ENCODE results near the gene NCOR2. TPM values are rescaled to one million over a fixed set of nuclear protein-coding genes. Genes with fewer than 3 reads are reported as not detected.
A peak's percentile ranks its signal among the peaks of the same experiment; 100 is the strongest.

NCOR2 gene
- total RNA-seq, 1 donor from 2014 or later, result 132 TPM

DNA sequence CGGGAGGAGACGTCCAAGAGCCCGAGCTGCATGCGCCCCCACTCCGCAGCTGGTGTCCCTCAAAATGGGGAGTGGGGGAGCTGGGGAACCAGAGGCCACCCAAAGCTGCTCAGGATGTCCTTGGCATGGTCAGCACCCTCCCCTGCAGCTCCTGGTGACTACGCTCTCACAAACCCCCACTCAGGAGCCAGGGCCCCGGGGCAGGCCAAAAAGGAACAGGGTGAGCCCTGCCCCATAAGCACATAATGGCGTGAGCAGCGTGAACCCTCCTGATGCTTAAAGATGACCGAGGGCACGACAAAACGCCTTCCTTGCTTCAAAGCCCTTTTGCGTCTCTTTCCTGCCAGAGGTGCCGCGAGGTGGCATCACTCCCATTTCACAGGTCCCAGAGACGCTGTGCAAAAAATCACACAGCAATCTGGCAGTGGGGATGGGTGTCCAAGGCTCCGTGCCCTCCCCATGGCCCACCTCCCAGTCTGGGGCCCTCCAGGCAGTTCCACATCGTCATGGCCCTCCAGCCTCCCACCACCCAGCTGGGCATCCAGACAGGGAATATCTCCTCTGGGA, 13.5 kb downstream of the NCOR2 start:
- Mint-ChIP-seq H3K36me3 (ENCODE audit: low read depth, unreplicated experiment) (no peaks in the 10 kb centered on the region), H3K27me3 (ENCODE audit: unreplicated experiment) (peaks cover 4% of the 10 kb centered on the region), H3K4me3 (ENCODE audit: unreplicated experiment) (no peak overlapping the region), H3K9me3 (ENCODE audit: unreplicated experiment) (no peaks in the 10 kb centered on the region), H3K4me1 (ENCODE audit: unreplicated experiment) (peaks cover 16% of the 10 kb centered on the region), H3K27ac (ENCODE audit: unreplicated experiment) (no peak overlapping the region)
- TF ChIP-seq, protein P1, sequence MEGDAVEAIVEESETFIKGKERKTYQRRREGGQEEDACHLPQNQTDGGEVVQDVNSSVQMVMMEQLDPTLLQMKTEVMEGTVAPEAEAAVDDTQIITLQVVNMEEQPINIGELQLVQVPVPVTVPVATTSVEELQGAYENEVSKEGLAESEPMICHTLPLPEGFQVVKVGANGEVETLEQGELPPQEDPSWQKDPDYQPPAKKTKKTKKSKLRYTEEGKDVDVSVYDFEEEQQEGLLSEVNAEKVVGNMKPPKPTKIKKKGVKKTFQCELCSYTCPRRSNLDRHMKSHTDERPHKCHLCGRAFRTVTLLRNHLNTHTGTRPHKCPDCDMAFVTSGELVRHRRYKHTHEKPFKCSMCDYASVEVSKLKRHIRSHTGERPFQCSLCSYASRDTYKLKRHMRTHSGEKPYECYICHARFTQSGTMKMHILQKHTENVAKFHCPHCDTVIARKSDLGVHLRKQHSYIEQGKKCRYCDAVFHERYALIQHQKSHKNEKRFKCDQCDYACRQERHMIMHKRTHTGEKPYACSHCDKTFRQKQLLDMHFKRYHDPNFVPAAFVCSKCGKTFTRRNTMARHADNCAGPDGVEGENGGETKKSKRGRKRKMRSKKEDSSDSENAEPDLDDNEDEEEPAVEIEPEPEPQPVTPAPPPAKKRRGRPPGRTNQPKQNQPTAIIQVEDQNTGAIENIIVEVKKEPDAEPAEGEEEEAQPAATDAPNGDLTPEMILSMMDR (IDR thresholded peaks at IDR 0.05; ENCODE audit: unreplicated experiment), result no peak
- no peak for DNase-seq (ENCODE audit: low spot score)

DNA sequence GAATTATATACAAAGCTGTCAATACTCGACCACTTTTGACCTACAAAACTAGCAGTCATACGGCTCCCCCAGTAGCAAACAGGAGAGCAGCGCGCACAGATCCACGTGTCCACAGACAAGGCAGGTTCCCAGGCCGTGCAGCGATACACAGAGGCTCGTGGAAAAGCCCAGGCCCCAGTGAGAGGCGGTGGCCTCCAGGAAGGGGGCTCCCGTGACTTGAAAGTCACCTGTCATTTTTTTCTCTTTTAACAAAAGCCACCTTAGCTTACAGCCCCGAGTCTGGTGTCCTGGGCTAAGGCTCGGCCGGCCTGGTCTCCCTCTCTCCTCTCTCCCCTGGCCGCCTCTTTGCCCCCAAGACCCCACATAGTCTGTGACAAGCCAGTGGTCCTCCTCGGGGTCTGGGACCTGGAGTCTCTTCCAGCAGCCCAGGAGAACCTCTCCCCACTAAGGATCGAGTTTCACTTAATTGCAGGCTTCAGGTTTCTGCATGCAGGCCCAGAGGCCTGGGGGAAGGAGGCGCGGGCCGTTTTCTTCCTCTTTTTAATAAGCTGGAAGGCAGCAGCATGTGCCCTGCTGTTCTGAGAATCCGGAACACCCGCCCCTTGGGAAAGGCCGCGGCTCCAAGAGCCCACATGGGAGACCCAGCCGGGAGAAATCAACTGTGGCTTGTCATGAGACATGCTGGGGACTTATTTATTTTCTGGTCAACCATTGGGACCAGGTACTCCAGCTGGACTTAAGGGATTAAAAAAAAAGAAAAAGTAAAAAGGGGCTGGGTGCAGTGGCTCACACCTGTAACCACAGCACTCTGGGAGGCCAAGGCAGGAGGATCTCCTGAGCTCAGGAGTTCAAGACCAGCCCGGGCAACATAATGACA, 15.9 kb downstream of the NCOR2 start:
- Mint-ChIP-seq H3K4me1 (ENCODE audit: unreplicated experiment) (peaks cover 16% of the 10 kb centered on the region), H3K27ac (ENCODE audit: unreplicated experiment) (peak overlapping the region; percentile 42), H3K9me3 (ENCODE audit: unreplicated experiment) (no peaks in the 10 kb centered on the region), H3K4me3 (ENCODE audit: unreplicated experiment) (no peak overlapping the region), H3K36me3 (ENCODE audit: low read depth, unreplicated experiment) (no peaks in the 10 kb centered on the region), H3K27me3 (ENCODE audit: unreplicated experiment) (peaks cover 6% of the 10 kb centered on the region)
- TF ChIP-seq, protein P1 (IDR thresholded peaks at IDR 0.05; ENCODE audit: unreplicated experiment), result no peak
- peak; percentile 42 for DNase-seq (ENCODE audit: low spot score)

- H3K4me1 Mint-ChIP-seq (ENCODE audit: unreplicated experiment), result peaks cover 16% of the 10 kb centered on the region
- H3K27ac Mint-ChIP-seq (ENCODE audit: unreplicated experiment), result no peak overlapping the region
- H3K27me3 Mint-ChIP-seq (ENCODE audit: unreplicated experiment), result peaks cover 10% of the 10 kb centered on the region
- peak overlapping the region; percentile 56 for H3K4me3 Mint-ChIP-seq (ENCODE audit: unreplicated experiment)
- DNase-seq (ENCODE audit: low spot score), result no peak
- TF ChIP-seq, protein P1 (IDR thresholded peaks at IDR 0.05; ENCODE audit: unreplicated experiment), result no peak
- H3K36me3 Mint-ChIP-seq (ENCODE audit: low read depth, unreplicated experiment), result no peaks in the 10 kb centered on the region
- H3K9me3 Mint-ChIP-seq (ENCODE audit: unreplicated experiment), result no peaks in the 10 kb centered on the region
Observed at GRCh38 chr12:124550123-124551089, 17.0 kb downstream of the NCOR2 start.

- H3K9me3 Mint-ChIP-seq (ENCODE audit: unreplicated experiment), result no peaks in the 10 kb centered on the region
- no peak for DNase-seq (ENCODE audit: low spot score)
- no peaks in the 10 kb centered on the region for H3K36me3 Mint-ChIP-seq (ENCODE audit: low read depth, unreplicated experiment)
- H3K4me1 Mint-ChIP-seq (ENCODE audit: unreplicated experiment), result peaks cover 16% of the 10 kb centered on the region
- H3K27me3 Mint-ChIP-seq (ENCODE audit: unreplicated experiment), result peaks cover 10% of the 10 kb centered on the region
- H3K4me3 Mint-ChIP-seq (ENCODE audit: unreplicated experiment), result no peak overlapping the region
- no peak overlapping the region for H3K27ac Mint-ChIP-seq (ENCODE audit: unreplicated experiment)
- TF ChIP-seq, protein P1 (IDR thresholded peaks at IDR 0.05; ENCODE audit: unreplicated experiment), result no peak
Observed at GRCh38 chr12:124549629-124550028, 17.8 kb downstream of the NCOR2 start.

Data from endothelial cell (in vitro differentiated cells).